CD4-positive, alpha-beta T cell treated with Interleukin-17A for 4 hours (primary cell): ENCODE data around the gene SLC38A6.
"Not testable (repeated sequence)": the region's sequence is repeated elsewhere in the genome, so short reads cannot be mapped to it uniquely, and the experiment has no call there.

Experiments used
- DNase-seq: peaks from one replicate; pipeline ENCODE4 v3.0.0-alpha.2; 2020; ENCODE audit warnings: mixed read lengths

The SLC38A6 gene

DNA sequence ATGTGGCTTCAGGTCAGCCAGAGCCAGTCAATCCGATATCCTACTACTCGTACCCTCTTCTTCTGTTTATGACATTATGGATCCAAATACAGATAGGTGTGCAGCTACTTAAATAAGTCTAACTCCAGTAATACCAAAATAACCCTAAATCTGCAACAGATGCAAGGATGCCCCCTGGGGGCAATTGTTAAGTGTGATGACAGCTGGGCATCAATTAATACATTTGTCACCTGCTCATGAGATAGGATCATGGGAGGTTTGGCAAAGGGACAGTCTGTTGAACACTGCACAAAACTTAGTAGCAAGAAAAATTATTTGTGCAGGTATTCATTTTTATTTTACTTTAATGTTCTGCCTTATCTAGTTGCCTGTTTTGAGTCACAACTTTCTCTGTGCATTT, 83.2 kb downstream of the SLC38A6 start:
- no peak for DNase-seq

DNA sequence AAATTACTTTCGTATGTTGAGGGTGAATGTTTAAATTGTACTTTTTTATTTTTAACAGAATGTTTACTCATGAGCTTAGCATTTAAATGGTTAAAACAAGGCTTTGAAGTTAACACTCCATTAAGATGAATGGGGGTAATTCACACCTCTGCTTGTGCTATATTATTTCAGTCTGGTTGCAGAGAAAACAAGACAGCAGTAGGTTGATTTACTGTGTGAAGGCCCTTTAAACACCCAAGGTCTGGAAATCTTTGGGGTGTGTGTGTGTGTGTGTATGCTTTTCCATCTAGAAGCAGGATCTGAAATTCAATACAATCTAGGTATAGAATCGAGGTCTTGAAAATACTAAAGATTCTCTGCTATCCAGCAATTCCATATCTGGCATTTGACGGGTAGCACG, 83.8 kb downstream of the SLC38A6 start:
- DNase-seq, result no peak

DNA sequence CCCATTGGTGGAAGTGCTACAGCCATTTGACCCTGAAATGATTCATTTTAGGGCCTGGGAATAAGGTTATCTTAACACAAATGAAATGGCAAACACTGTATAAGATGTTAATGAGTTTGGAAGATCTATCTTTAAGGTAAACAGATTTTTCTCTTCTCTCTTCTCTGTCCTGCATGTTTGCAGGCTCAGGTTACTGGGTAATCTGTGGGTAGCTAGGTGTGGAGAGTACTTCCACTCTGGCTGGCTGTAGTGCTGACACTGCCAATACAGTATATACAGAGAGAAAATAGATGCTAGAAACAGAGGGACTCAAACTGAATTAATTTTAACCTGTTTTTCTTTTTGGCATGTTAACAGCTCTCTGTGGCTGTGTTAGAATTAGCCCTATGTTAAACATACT, 84.6 kb downstream of the SLC38A6 start:
- no peak for DNase-seq

DNA sequence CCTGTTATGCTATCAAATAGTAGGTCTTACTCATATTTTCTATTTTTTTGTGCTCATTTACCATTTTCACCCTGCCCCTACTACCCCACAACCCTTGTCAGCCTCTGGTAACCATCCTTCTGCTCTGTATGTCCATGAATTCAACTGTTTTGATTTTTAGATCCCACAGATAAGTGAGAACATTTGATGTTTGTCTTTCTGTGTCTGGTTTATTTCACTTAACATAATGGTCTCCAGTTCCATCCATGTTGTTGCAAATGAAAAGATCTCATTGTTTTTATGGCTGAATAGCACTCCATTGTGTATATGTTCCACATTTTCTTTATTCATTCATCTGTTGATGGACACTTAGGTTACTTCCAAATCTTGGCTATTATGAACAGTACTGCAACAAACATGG, 91.4 kb downstream of the SLC38A6 start:
- not testable (repeated sequence) for DNase-seq

DNA sequence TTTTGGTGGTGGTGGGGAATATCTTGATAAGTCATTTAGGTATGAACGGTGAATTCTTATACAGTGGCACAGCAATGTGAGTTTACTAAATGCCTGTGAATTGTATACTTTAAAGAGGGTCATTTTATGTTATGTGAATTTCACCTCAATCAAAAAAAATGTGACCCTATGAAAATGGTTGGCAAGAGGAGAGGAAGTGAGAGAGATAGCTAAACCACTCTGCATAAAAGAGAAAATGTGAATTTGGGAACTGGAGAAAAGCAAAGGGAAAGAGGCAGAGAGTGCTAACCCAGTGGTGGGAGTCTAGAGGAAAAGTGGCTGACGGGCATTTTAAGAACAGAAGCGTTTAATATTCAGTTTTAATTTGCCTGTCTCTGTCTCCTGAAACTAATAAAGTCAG, 93.8 kb downstream of the SLC38A6 start:
- no peak for DNase-seq

DNA sequence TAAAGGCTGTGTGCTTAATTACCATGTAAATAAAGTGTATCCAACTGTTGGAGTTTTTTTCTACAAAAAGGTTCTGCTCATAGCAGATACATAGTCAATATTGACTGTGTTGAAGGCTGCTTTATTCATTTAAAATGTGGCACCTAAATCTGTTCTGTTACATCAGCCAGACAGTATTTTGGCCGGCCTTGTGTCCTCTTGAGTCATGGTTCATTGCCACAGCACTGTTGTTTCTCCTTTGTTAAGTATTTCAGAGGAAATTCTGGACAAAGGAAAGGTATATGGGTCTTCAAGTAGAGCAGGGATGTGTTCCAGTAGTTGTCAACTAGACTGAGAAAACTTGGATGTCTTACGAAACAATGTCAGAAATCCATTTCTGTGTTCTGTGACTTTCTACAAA, 95.5 kb downstream of the SLC38A6 start:
- no peak for DNase-seq

DNA sequence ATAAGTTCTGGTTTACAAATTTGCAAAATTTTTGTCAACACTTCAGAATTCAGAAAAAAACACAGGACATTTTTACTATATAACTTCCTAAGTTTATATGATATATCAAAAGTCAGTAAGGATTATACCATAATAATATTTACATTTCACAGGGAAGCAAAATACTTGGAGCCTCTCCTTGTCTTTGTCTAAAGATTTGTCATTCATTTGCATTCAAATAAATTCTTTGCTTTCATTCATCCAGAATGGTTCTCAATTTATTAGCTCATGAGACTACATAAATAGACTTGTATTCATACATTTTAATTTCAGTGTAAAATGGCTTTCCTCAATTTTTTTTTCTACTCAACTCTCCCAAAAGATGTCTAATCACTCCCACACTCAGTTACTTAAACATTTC, 96.4 kb downstream of the SLC38A6 start:
- no peak for DNase-seq

DNA sequence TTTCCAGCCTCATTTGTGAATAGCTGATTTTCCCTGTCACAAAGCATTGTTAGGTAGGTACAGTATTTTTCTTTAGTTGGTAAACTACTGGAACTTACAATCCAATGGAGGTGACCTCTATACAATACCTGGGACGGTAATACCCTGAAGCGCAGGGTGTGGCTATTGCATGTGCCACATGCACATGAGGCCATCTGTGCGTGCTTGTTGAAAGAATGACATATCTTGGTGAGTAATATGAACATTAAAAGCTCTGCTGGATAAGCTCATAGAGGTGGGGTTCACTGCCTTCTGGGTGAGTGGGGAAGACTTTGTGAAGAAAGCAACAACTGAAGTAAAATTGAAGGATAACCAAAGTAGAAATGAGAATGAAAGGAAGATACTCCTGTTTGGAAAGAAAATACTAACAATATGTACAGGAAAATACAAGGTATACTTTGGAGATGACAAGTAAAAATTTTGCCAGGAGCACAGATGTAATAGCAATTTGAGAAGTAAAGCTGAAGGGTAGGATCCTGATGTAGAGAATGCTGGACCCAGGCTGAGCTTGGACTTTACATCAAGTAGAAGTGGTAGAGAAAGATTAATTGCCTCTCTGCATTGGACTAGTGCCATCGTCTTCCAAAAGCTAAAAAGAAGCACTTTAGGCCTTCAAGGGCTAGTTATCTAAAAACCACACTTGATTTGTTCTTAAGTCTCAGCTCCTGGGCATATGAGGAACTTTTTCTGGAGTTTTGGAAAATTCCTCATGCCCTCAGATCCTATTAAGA, 97.1 kb downstream of the SLC38A6 start:
- no peak for DNase-seq

DNA sequence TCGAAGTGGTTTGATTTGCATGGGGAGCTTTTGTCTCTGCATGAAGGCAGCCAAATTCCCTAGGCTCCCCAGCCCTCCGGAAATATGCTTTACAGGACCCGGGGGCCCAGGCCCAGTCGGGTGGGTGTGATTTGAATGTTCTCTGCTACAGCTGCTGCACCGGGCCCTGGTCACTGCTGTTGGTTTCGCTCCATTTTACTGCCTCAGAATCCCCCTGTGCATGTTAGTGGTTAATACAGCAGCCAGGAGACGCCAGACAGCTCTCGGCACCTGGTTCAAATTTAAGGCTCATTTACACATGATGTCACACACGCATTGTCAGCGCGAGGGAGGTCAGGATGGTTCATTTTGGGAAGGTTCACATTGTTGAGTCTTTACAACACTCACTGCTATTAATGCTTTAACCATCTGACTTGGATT, 99.6 kb downstream of the SLC38A6 start:
- DNase-seq, result no peak

DNA sequence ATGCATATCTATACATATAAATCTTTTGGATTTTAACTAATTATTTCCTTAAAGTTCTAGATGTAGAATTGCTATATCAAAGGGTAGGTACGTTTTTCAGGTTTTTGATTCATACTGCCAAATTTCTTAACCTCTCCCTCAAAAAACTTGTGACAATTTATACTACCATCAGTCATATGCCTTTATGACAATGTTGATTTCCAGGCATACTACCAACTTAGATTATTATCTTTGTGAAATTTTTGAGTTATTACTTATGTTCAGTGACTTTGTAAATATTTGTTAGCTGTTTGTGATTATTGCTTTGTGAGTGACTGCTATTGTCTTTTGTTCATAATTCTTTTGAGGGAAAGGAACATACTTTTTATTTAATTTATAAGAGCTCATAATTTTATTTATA, 107.0 kb downstream of the SLC38A6 start:
- no peak for DNase-seq

DNA sequence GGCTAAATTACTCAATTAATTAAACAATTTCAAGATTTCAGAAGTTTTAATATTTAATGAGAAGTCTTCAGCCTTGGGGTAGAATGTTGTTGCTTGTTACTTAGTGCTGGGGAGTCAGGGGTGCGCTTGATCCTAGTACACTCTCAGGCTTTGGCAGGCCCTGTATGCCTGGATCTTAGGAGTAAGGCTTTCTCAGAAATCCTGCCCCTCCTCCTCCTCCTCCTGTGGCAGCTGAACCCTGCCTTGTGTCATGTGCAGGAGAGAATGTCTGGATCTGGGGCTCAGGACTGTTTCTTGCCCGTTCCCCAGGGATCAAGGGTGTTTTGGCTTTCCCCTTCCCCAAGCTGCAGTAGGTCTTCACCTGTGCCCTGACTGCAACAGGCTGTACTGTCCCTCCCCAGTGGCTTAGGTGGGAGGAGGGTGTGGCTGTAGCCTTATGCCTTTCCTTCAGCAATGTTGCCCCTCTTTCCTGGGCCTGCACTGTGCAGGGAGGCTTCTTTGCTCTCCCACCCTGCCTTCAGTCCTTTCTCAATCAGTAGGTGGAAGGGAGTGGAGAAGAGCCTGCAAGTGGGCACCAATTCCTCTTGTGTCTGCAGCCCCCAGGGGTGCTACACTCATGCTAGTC, 108.2 kb downstream of the SLC38A6 start:
- DNase-seq, result no peak

DNA sequence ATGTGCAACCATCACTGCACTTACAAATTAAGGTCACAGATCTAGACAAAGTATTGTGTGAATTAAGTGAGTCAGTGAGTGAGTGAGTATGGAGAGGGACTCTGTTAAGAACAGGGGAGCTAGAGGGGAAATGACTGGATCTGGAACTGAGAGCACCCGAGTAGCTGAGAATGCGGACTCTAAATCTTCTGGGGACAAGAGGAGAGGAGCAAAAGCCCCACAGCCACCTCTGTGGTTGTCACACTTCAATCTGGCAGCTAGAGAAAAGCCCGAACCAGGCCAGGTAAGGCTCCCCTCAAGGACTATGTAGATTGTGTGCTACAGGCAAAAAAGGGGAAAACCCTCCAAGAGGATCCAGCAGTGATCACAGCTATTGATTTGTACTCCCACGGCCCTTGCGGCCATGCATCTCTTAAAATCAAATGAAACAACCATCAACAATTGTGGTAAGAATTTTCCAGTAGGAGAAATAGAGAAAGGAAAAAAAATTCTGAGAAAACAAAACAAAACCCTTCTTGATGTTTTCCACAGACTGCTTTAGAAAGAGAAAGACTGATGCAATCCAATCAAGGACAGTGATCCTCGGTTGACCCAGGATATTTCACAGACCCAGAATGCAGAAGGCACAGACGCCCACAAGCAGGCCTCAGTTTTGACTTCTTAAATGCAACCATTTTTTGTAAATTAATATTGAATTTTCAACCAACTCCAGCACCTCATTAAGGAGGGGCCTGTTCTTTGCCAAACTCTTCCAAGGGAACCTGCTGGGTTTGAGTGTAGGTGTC, 109.6 kb downstream of the SLC38A6 start:
- no peak for DNase-seq

DNA sequence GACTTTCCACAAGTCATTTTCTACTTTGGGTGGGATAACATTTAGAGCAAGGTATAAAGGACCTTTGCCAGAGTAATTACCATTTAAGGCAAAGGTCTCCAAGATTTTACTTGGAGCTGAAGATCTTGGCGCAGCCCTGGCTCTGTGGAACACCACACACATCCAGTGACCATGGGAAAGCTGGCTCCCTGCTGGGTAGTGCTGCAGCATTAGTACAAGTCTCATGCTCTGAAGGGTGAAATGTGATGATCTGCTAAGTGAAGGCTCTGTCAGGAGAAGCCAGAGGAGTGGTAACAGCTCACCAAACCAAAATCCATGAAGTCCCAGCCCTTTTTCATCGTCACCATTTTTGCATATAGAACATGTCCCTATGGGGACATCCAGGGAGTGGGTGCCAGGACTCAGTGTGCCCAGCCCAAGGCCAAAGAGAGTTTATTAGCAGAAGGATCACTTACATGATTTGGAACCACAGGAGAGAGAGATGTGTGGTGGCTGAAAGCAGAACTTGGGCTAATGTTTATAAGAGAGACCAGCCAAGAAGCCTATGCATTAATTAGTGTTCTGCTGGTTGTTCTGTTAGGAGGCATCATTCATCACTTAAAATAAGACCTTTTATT, 110.7 kb downstream of the SLC38A6 start:
- no peak for DNase-seq

DNA sequence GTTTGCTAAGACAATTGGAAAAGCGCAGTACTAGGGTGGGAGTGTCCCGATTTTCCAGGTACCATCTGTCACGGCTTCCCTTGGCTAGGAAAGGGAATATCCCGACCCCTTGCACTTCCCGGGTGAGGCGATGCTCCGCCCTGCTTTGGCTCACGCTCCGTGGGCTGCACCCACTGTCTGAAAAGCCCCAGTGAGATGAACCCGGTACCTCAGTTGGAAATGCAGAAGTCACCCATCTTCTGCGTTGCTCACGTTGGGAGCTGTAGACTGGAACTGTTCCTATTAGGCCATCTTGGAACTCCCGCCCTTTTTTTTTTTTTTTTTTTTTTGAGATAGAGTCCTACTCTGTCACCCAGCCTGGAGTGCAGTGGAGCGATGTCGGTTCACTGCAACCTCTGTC, 117.1 kb downstream of the SLC38A6 start:
- not testable (repeated sequence) for DNase-seq

DNA sequence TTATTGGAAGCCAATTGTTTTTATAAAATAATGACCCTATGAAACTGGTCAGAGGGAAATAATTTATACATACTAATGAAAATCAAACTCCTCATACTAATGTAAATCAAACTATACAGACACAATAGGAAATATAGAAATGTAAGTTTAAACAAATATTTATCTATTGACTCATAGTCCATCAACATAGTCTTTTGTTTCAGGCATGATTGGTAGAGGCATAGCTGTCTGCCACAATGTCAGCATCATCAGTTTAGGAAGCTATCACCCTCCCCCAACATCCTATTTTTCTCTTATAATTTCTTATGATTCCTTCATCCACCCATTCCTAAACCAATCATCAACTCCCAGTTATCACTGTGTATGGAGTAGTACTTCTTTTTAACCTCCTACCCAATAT, 117.7 kb downstream of the SLC38A6 start:
- DNase-seq, result no peak

DNA sequence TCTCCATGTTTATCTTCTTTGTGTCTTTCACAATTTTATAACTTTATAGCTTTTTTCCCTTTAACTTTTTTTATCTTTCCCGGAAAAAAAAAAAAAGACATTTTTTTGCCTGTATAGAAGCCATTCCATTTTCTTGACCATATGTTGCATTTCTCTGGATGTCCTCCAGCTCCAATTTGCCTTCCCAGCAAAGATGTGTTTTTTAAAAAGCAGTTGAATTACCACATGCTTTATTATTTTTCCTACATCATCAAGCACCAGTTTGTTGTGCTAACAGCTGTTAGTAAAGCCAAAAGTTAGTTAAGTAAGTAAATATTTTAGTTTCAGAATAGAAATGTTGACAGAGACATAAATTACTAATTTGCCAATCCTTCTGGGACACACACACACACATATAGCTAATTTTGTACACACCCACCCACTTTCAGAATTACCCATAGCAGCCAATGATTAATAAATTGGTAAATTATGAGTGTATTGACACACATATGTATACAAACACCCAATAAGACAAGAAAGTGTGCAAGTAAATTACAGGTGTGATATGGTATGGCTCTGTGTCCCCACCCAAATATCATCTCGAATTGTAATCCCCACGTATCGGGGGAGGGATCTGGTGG, 118.3 kb downstream of the SLC38A6 start:
- no peak for DNase-seq

DNA sequence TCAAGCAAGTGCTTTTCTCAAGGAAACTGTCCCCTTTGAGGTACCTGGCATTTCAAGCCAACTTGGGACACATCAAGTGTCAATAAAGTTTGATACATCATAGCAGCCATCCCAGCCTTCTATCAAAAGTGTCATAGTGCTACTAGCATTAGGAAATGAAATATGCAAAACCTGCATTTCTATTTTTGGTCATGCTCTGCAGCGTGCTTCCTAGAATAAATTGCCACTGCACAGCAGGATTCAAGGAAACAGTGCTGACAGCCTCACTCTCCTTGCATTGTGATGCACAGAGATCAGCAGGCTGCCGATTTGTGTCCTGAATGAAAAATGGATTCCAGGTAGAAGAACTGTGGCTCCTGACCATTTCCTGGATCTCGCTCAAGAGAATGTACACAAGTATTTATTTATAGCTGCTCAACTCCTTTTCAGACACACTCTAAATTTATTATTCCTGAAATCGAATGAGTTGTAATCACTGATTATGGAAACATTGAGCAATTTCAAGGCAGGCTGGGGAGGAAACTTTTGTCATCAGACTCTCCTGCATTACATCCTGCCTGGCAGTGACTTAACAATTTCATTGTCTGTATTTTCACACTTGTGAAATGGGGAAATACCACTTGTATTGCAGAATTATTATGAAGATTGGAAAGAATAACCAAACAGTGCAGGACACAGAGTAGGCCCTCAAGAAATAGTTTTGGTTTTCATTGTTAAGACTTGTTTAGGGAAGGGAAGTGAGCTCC, 120.9 kb downstream of the SLC38A6 start:
- DNase-seq, result no peak
